ENCODE measurements around the gene CA12.

DNA sequence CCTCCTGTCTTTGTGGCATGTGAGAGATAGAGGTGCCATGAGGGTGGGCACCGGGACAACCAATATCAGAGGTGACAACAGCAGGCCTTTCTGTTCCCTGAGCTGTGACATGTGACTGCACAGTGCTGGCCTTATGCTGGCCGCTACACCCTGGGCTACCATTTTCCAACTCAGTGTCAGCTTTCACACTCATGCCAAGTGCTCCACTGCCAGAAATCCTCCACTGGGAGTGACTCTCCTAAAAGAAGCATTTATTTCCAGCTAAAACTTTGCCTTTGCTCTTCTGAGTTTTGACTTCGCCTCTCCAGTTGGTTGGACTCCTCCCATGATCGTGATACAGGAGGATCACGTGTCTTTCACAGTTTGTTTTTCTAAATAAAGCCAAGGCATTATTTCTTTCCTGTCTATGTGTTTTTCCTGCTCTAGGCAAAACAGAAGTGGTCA lies 31.4 kb downstream of the CA12 start:
- TF ChIP-seq EZH2 (IDR thresholded peaks at IDR 0.05; ENCODE audit: low read length, unreplicated experiment), result no peak
- TF ChIP-seq, protein P1, sequence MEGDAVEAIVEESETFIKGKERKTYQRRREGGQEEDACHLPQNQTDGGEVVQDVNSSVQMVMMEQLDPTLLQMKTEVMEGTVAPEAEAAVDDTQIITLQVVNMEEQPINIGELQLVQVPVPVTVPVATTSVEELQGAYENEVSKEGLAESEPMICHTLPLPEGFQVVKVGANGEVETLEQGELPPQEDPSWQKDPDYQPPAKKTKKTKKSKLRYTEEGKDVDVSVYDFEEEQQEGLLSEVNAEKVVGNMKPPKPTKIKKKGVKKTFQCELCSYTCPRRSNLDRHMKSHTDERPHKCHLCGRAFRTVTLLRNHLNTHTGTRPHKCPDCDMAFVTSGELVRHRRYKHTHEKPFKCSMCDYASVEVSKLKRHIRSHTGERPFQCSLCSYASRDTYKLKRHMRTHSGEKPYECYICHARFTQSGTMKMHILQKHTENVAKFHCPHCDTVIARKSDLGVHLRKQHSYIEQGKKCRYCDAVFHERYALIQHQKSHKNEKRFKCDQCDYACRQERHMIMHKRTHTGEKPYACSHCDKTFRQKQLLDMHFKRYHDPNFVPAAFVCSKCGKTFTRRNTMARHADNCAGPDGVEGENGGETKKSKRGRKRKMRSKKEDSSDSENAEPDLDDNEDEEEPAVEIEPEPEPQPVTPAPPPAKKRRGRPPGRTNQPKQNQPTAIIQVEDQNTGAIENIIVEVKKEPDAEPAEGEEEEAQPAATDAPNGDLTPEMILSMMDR (conservative IDR thresholded peaks at IDR 0.05; ENCODE audit: low read depth, low read length), result no peak

All from PC-3 (cell line).